ENCODE measurements around the gene ABCB8.

The ABCB8 gene

GRCh38 chr7:151017953-151018420 is 10.3 kb upstream of the ABCB8 start:
- peak; percentile 90 for TF ChIP-seq CTCF (IDR thresholded peaks at IDR 0.05; ENCODE audit: low read depth, low read length, missing control alignments)
- H3K4me3 ChIP-seq (ENCODE audit: low read depth, low read length), result no peak overlapping the region
- DNase-seq (ENCODE audit: low read depth), result no peak

- no peak for DNase-seq (ENCODE audit: low read depth)
- no peak overlapping the region for H3K4me3 ChIP-seq (ENCODE audit: low read depth, low read length)
- TF ChIP-seq CTCF (IDR thresholded peaks at IDR 0.05; ENCODE audit: low read depth, low read length, missing control alignments), result no peak
Measured at GRCh38 chr7:151018421-151019129, 9.7 kb upstream of the ABCB8 start.

- no peak for DNase-seq (ENCODE audit: low read depth)
- TF ChIP-seq CTCF (IDR thresholded peaks at IDR 0.05; ENCODE audit: low read depth, low read length, missing control alignments), result no peak
- no peak overlapping the region for H3K4me3 ChIP-seq (ENCODE audit: low read depth, low read length)
Measured at GRCh38 chr7:151019130-151019447, 9.2 kb upstream of the ABCB8 start.

- no peak overlapping the region for H3K4me3 ChIP-seq (ENCODE audit: low read depth, low read length)
- no peak for TF ChIP-seq CTCF (IDR thresholded peaks at IDR 0.05; ENCODE audit: low read depth, low read length, missing control alignments)
- DNase-seq (ENCODE audit: low read depth), result no peak
Measured at GRCh38 chr7:151020231-151020630, 8.0 kb upstream of the ABCB8 start.

- H3K4me3 ChIP-seq (ENCODE audit: low read depth, low read length), result no peak overlapping the region
- DNase-seq (ENCODE audit: low read depth), result no peak
- TF ChIP-seq CTCF (IDR thresholded peaks at IDR 0.05; ENCODE audit: low read depth, low read length, missing control alignments), result no peak
Measured at GRCh38 chr7:151023232-151023631, 5.0 kb upstream of the ABCB8 start.

- no peak for DNase-seq (ENCODE audit: low read depth)
- no peak within 1 kb of the TSS for H3K4me3 ChIP-seq (ENCODE audit: low read depth, low read length)
- TF ChIP-seq CTCF (IDR thresholded peaks at IDR 0.05; ENCODE audit: low read depth, low read length, missing control alignments), result no peak
Measured at GRCh38 chr7:151024435-151025056, 3.7 kb upstream of the ABCB8 start, which contains the start of gene ATG9B. ATG9B (minus strand) TSS chr7:151024494; CDS start chr7:151024423, 71 bp downstream.

Measured in GM12864 (cell line).